SK-N-SH (cell line): Measurements from ENCODE around the gene HHEX. TPM values are rescaled to one million over a fixed set of nuclear protein-coding genes. Genes with fewer than 3 reads are reported as not detected.
"Not testable (repeated sequence)": the region's sequence is repeated elsewhere in the genome, so short reads cannot be mapped to it uniquely, and the experiment has no call there.

Source experiments
- CTCF ChIA-PET: fragments of 300-600, 350-600 bp; formaldehyde crosslinking; extraction: SDS; loops from one replicate; lab custom pipeline; 2021; lab: Yijun Ruan, JAX
- POLR2A ChIA-PET: fragments of 350-600 bp; sonication (Branson Sonifier 250); formaldehyde crosslinking; extraction: SDS; loops from one replicate; lab custom pipeline; 2020; ENCODE audit warnings: antibody characterized with exemption, inconsistent platforms; lab: Yijun Ruan, JAX
- DNase-seq: peaks from one replicate; pipeline ENCODE4 v3.0.0; 2012
- H2AFZ ChIP-seq: fragments of 200-600 bp; sonication (generic); 2 replicates; pipeline ENCODE4 v1.8.1; 2016; ENCODE audit warnings: antibody characterized with exemption, mild to moderate bottlenecking, low read depth
- H3F3A ChIP-seq: fragments of 200-600 bp; sonication (generic); replicated peaks from 2 replicates; pipeline ENCODE3; 2016; ENCODE audit warnings: antibody characterized with exemption, mild to moderate bottlenecking; ENCODE audit not compliant: insufficient read depth
- H3K27ac ChIP-seq, 2 experiments: fragments of 200-500 bp in 1 of 2; fragments of 200-600 bp in 1 of 2; sonication (Bioruptor generic) in 1 of 2; sonication (generic), shearing (Covaris generic) in 1 of 2; 2 replicates each; pipeline versions ENCODE4 v1.5.1 to v1.6.1; 2014 to 2016; ENCODE audit warnings: low read depth in 2 of 2, inconsistent platforms in 1 of 2, low read length in 1 of 2, mild to moderate bottlenecking in 1 of 2, mixed read lengths in 1 of 2
- H3K27me3 ChIP-seq: fragments of 200-600 bp; sonication (generic), shearing (Covaris generic); 2 replicates; pipeline ENCODE4 v1.6.1; 2016; ENCODE audit warnings: mixed run types; ENCODE audit not compliant: insufficient read depth
- H3K36me3 ChIP-seq, 2 experiments: fragments of 200-500 bp in 1 of 2; fragments of 200-600 bp in 1 of 2; sonication (Bioruptor generic) in 1 of 2; sonication (generic) in 1 of 2; replicated peaks in 1 of 2; 2 replicates each; pipeline versions ENCODE3 to v1.5.1; 2014 to 2016; ENCODE audit warnings: low read length in 1 of 2, mild to moderate bottlenecking in 1 of 2; ENCODE audit not compliant: insufficient read depth in 2 of 2, control insufficient read depth in 1 of 2
- H3K4me1 ChIP-seq, 2 experiments: fragments of 200-500 bp in 1 of 2; fragments of 200-600 bp in 1 of 2; sonication (Bioruptor generic) in 1 of 2; sonication (generic), shearing (Covaris generic) in 1 of 2; 2 replicates each; pipeline versions ENCODE4 v1.5.1 to v1.6.1; 2014 to 2016; ENCODE audit warnings: low read depth in 1 of 2, low read length in 1 of 2, mixed run types in 1 of 2; ENCODE audit not compliant: insufficient read depth in 2 of 2, control insufficient read depth in 1 of 2
- H3K4me2 ChIP-seq: fragments of 200-600 bp; sonication (generic), shearing (Covaris generic); 2 replicates; pipeline ENCODE4 v1.6.1; 2017; ENCODE audit warnings: mixed run types
- H3K4me3 ChIP-seq, 2 experiments: fragments of 200-500 bp in 1 of 2; fragments of 200-600 bp in 1 of 2; sonication (Bioruptor generic) in 1 of 2; sonication (generic), shearing (Covaris generic) in 1 of 2; 2 replicates each; pipeline versions ENCODE4 v1.5.1 to v1.8.1; 2014 to 2016; ENCODE audit warnings: low read depth in 2 of 2, inconsistent platforms in 1 of 2, low read length in 1 of 2, mild to moderate bottlenecking in 1 of 2, mixed read lengths in 1 of 2, moderate library complexity in 1 of 2
- H3K79me2 ChIP-seq: fragments of 200-600 bp; sonication (generic); 2 replicates; pipeline ENCODE4 v1.8.1; 2017; ENCODE audit warnings: mild to moderate bottlenecking; ENCODE audit not compliant: insufficient read depth
- H3K9ac ChIP-seq: fragments of 200-600 bp; sonication (generic); 2 replicates; pipeline ENCODE4 v1.6.1; 2017; ENCODE audit warnings: mixed run types
- H3K9me2 ChIP-seq: fragments of 200-600 bp; sonication (generic); 2 replicates; pipeline ENCODE4 v1.6.1; 2017; ENCODE audit warnings: mixed run types
- H3K9me3 ChIP-seq: fragments of 200-600 bp; sonication (generic); 2 replicates; pipeline ENCODE4 v1.6.1; 2017; ENCODE audit warnings: mixed run types, mild to moderate bottlenecking, moderate library complexity
- H4K20me1 ChIP-seq: fragments of 200-600 bp; sonication (generic); 2 replicates; pipeline ENCODE4 v1.6.1; 2017; ENCODE audit warnings: mild to moderate bottlenecking, mixed run types; ENCODE audit not compliant: insufficient read depth
- CHD2 ChIP-seq: fragments of 150-350 bp; IDR thresholded peaks from 2 replicates; pipeline ENCODE4 v1.6.1; 2018; ENCODE audit warnings: low read length; ENCODE audit not compliant: partially characterized antibody
- EP300 ChIP-seq, 2 experiments: IDR thresholded peaks; 2 replicates each; pipeline versions ENCODE4 v1.4.0 to v1.6.1; 2012; ENCODE audit warnings: borderline replicate concordance in 1 of 2, low read depth in 1 of 2, low read length in 1 of 2
- FOXM1 ChIP-seq: IDR thresholded peaks from 2 replicates; pipeline ENCODE4 v1.4.0; 2012; ENCODE audit warnings: low read depth, mild to moderate bottlenecking
- GABPA ChIP-seq: IDR thresholded peaks from 2 replicates; pipeline ENCODE4 v1.4.0; 2012; ENCODE audit warnings: low read depth, mild to moderate bottlenecking
- MEF2A ChIP-seq: IDR thresholded peaks from 2 replicates; pipeline ENCODE4 v1.4.0; 2012; ENCODE audit warnings: low read depth, borderline replicate concordance
- RFX5 ChIP-seq: IDR thresholded peaks from 2 replicates; pipeline ENCODE4 v1.6.1; 2012; ENCODE audit warnings: mild to moderate bottlenecking, improper control_type of control experiment, low read length
- RXRA ChIP-seq: IDR thresholded peaks from 2 replicates; pipeline ENCODE4 v1.4.0; 2012; ENCODE audit warnings: low read depth, mild to moderate bottlenecking, borderline replicate concordance
- SMC3 ChIP-seq: IDR thresholded peaks from 2 replicates; pipeline ENCODE4 v1.6.1; 2012; ENCODE audit warnings: low read depth, low read length, improper control_type of control experiment
- TEAD4 ChIP-seq: IDR thresholded peaks from 2 replicates; pipeline ENCODE4 v1.4.0; 2012; ENCODE audit warnings: mild to moderate bottlenecking, borderline replicate concordance; ENCODE audit not compliant: insufficient read depth
- WGBS: methylation state at CpG from one replicate; pipeline ENCODE4 v1.1.6; 2017; ENCODE audit warnings: low lambda C conversion rate; 5-methylcytosine and 5-hydroxymethylcytosine counted together
- polyA plus RNA-seq, 3 experiments: library from polyadenylated mRNA; depleted of rRNA; stranded (reverse); fragments of >200 nt; gene quantifications; 2 replicates each; pipeline ENCODE4 v1.2.3, GENCODE V29; 2012
- TF ChIP-seq, protein P1 (sequence below): fragments of 150-350 bp; IDR thresholded peaks from 2 replicates; pipeline ENCODE4 v1.6.1; 2016; ENCODE audit warnings: mild to moderate bottlenecking, low read depth, low read length
- TF ChIP-seq, protein P2 (sequence below): IDR thresholded peaks from 2 replicates; pipeline ENCODE4 v1.4.0; 2012; ENCODE audit warnings: low read depth, borderline replicate concordance

Gene HHEX
- polyA plus RNA-seq, 1 of the 3 experiments (the other 2 are of a cell fraction): 1.1 TPM

DNA sequence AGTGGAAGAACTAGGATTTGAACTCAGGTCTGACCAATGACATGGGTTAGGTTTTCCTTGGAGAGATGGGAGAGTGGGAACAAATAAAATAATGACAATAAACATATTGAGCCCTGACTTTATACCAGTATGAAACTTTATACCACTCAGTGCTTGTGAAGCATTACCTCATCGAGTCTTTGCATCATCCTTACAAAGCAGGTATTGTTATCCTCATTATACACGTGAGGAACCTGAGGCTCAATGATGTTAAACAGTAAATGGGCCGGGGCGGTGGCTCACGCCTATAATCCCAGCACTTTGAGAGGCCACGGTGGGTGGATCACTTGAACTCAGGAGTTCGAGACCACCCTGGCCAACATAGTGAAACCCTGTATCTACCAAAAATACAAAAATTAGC, 47.7 kb downstream of the HHEX start:
- 78% methylated on average over 7 of the region's 7 CpGs for WGBS
- ChIA-PET POLR2A (no interaction called here), CTCF (no interaction called here)
- Histone ChIP-seq H3K4me2 (no peak overlapping the region), H3K27me3 (no peaks in the 10 kb centered on the region; the same call in 1 of the 2 replicates), H3K9me2 (no peaks in the 10 kb centered on the region), H3K27ac (no peak overlapping the region), H3K4me3 (no peak overlapping the region), H3K36me3 (no peaks in the 10 kb centered on the region), H3K4me1 (no peaks in the 10 kb centered on the region; a peak in 1 of 4 replicates), H2AFZ (no peak overlapping the region), H3F3A (no peaks in the 10 kb centered on the region), H3K9ac (no peak overlapping the region), H3K79me2 (no peaks in the 10 kb centered on the region), H4K20me1 (no peaks in the 10 kb centered on the region), H3K9me3 (no peaks in the 10 kb centered on the region)
- TF ChIP-seq RXRA: no peak
- TF ChIP-seq EP300 (IDR thresholded peaks at IDR 0.05; ENCODE audit: borderline replicate concordance in 1 of 2, low read depth in 1 of 2, low read length in 1 of 2): no peak
- no peak for TF ChIP-seq FOXM1
- no peak for TF ChIP-seq MEF2A
- no peak for TF ChIP-seq RFX5
- no peak for TF ChIP-seq SMC3
- TF ChIP-seq, protein P1, sequence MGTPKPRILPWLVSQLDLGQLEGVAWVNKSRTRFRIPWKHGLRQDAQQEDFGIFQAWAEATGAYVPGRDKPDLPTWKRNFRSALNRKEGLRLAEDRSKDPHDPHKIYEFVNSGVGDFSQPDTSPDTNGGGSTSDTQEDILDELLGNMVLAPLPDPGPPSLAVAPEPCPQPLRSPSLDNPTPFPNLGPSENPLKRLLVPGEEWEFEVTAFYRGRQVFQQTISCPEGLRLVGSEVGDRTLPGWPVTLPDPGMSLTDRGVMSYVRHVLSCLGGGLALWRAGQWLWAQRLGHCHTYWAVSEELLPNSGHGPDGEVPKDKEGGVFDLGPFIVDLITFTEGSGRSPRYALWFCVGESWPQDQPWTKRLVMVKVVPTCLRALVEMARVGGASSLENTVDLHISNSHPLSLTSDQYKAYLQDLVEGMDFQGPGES: no peak
- TF ChIP-seq TEAD4: no peak
- no peak for TF ChIP-seq GABPA
- no peak for DNase-seq

DNA sequence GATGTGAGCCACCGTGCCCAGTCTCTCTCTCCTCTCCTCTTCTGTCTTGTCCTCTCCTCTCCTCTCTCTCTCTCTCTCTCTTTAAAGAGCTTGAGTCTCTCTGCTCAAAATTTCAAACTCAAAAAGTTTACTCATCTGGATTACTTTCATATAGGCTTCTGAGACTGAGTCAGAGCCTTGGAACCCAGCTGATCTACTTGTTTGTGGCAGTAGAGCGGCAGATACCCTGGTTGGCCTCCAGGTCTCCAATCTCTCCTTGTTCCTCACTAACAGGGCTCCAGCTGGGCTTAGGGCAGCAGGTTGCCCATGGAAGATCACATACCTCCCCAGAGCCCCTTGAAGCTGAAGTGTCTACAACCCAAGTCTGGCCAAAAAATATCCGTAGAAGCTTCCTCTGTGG, 51.0 kb downstream of the HHEX start:
- Histone ChIP-seq H3F3A (no peaks in the 10 kb centered on the region), H3K27ac (no peak overlapping the region), H4K20me1 (no peaks in the 10 kb centered on the region), H3K4me2 (no peak overlapping the region), H3K9me3 (no peaks in the 10 kb centered on the region), H3K4me1 (no peaks in the 10 kb centered on the region; a peak in 1 of 4 replicates), H3K79me2 (no peaks in the 10 kb centered on the region)
- 67% methylated on average over 3 of the region's 3 CpGs for WGBS
- TF ChIP-seq, protein P2, sequence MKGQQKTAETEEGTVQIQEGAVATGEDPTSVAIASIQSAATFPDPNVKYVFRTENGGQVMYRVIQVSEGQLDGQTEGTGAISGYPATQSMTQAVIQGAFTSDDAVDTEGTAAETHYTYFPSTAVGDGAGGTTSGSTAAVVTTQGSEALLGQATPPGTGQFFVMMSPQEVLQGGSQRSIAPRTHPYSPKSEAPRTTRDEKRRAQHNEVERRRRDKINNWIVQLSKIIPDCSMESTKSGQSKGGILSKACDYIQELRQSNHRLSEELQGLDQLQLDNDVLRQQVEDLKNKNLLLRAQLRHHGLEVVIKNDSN: no peak
- TF ChIP-seq GABPA: no peak
- no peak for TF ChIP-seq CHD2
- TF ChIP-seq, all 33 proteins: peak for 0
- H3K27me3 ChIP-seq: no peaks in the 10 kb centered on the region; the same call in 1 of the 2 replicates
- ChIA-PET POLR2A (no interaction called here), CTCF (interaction anchor here (0.9 kb wide), 1 partner anchor 611 kb away, joined by 3 read pairs; no protein-coding TSS in a partner anchor)
- H2AFZ ChIP-seq: no peak overlapping the region
- H3K9me2 ChIP-seq: no peaks in the 10 kb centered on the region
- no peak overlapping the region for H3K4me3 ChIP-seq
- no peak overlapping the region for H3K9ac ChIP-seq
- H3K36me3 ChIP-seq: no peaks in the 10 kb centered on the region
- DNase-seq: no peak

DNA sequence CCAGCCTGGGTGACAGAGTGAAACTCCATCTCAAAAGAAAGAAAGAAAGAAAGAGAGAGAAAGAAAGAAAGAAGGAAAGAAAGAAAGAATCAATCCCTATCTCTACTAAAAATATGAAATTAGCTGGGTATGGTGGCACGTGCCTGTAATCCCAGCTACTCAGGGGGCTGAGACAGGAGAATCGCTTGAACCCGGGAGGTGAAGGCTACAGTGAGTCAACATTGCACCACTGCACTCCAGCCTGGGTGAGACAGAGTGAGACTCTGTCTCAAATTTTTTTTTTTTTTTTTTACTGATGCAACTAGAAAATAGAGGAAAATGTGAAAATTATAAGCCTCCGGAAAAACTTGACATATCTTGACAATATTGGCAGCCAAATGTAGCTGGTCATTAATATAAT, 52.0 kb downstream of the HHEX start:
- H3F3A ChIP-seq, H3K27ac ChIP-seq, H3K4me1 ChIP-seq, CTCF ChIA-PET, POLR2A ChIA-PET, H3K9ac ChIP-seq, H3K4me3 ChIP-seq, H2AFZ ChIP-seq, H3K27me3 ChIP-seq, H3K36me3 ChIP-seq, H4K20me1 ChIP-seq, H3K9me2 ChIP-seq, H3K4me2 ChIP-seq, H3K9me3 ChIP-seq, H3K79me2 ChIP-seq, DNase-seq: not testable (repeated sequence)
- WGBS: 87% methylated on average over 4 of the region's 4 CpGs
